ENCODE data around the gene TM9SF3. TPM values are rescaled to one million over a fixed set of nuclear protein-coding genes. Genes with fewer than 3 reads are reported as not detected.

The TM9SF3 gene
- total RNA-seq, result 121 and 149 TPM in 2 replicates

- peak; percentile 50 for DNase-seq (ENCODE audit: low read depth, low spot score)
Measured at GRCh38 chr10:96586419-96587263, at the start of gene TM9SF3. Gene TM9SF3 (minus strand): TSS chr10:96587012. CDS start chr10:96586835, 177 bp downstream.

GRCh38 chr10:96636551-96636950, 49.7 kb upstream of the TM9SF3 start:
- DNase-seq (ENCODE audit: low read depth, low spot score), result no peak

- no peak for DNase-seq (ENCODE audit: low read depth, low spot score)
Measured at GRCh38 chr10:96632974-96633710, 46.3 kb upstream of the TM9SF3 start.

GRCh38 chr10:96627292-96627691, 40.5 kb upstream of the TM9SF3 start:
- DNase-seq (ENCODE audit: low read depth, low spot score), result no peak

GRCh38 chr10:96626795-96627194, 40.0 kb upstream of the TM9SF3 start:
- no peak for DNase-seq (ENCODE audit: low read depth, low spot score)

- DNase-seq (ENCODE audit: low read depth, low spot score), result no peak
Measured at GRCh38 chr10:96625173-96625572, 38.4 kb upstream of the TM9SF3 start.

GRCh38 chr10:96622013-96622787, 35.4 kb upstream of the TM9SF3 start:
- no peak for DNase-seq (ENCODE audit: low read depth, low spot score)

- DNase-seq (ENCODE audit: low read depth, low spot score), result no peak
Measured at GRCh38 chr10:96619796-96620773, 33.3 kb upstream of the TM9SF3 start.

GRCh38 chr10:96619120-96619519, 32.3 kb upstream of the TM9SF3 start:
- DNase-seq (ENCODE audit: low read depth, low spot score), result no peak

GRCh38 chr10:96618653-96619052, 31.8 kb upstream of the TM9SF3 start:
- no peak for DNase-seq (ENCODE audit: low read depth, low spot score)

- no peak for DNase-seq (ENCODE audit: low read depth, low spot score)
Measured at GRCh38 chr10:96616961-96617360, 30.1 kb upstream of the TM9SF3 start.

- DNase-seq (ENCODE audit: low read depth, low spot score), result peak; percentile 27
Measured at GRCh38 chr10:96614515-96614914, 27.7 kb upstream of the TM9SF3 start.

GRCh38 chr10:96613576-96613975, 26.8 kb upstream of the TM9SF3 start:
- no peak for DNase-seq (ENCODE audit: low read depth, low spot score)

- no peak for DNase-seq (ENCODE audit: low read depth, low spot score)
Measured at GRCh38 chr10:96612055-96612830, 25.4 kb upstream of the TM9SF3 start.

GRCh38 chr10:96610817-96611216, 24.0 kb upstream of the TM9SF3 start:
- DNase-seq (ENCODE audit: low read depth, low spot score), result no peak

- DNase-seq (ENCODE audit: low read depth, low spot score), result no peak
Measured at GRCh38 chr10:96609510-96609909, 22.7 kb upstream of the TM9SF3 start.

GRCh38 chr10:96608805-96609204, 22.0 kb upstream of the TM9SF3 start:
- DNase-seq (ENCODE audit: low read depth, low spot score), result no peak

- DNase-seq (ENCODE audit: low read depth, low spot score), result no peak
Measured at GRCh38 chr10:96608262-96608661, 21.4 kb upstream of the TM9SF3 start.

GRCh38 chr10:96606946-96607345, 20.1 kb upstream of the TM9SF3 start:
- no peak for DNase-seq (ENCODE audit: low read depth, low spot score)

GRCh38 chr10:96606216-96606615, 19.4 kb upstream of the TM9SF3 start:
- DNase-seq (ENCODE audit: low read depth, low spot score), result no peak

Data from pulmonary artery endothelial cell (primary cell).